Activated CD4-positive, alpha-beta T cell treated with anti-CD3 and anti-CD28 coated beads, Interleukin-2, amount 10 ng/mL, durations not matched to agents 7 days and 5 days (primary cell): ENCODE data around the gene TENT5C. TPM values are rescaled to one million over a fixed set of nuclear protein-coding genes. Genes with fewer than 3 reads are reported as not detected.

ENCODE experiments used
- CTCF ChIA-PET: fragments of 350-600 bp; sonication (Branson Sonifier 250); formaldehyde crosslinking; loops from one replicate; lab custom pipeline; 2021; ENCODE audit warnings: antibody characterized with exemption; lab: Charles Lee
- POLR2A ChIA-PET: fragments of 350-600 bp; sonication (Branson Sonifier 250); formaldehyde crosslinking; loops from one replicate; lab custom pipeline; 2021; ENCODE audit warnings: antibody characterized with exemption; lab: Charles Lee
- DNase-seq: peaks from one replicate; pipeline ENCODE4 v3.0.0-alpha.2; 2020
- H3K27ac Mint-ChIP-seq: one replicate; pipeline ENCODE4 v1.8.0; 2021; ENCODE audit warnings: mild to moderate bottlenecking, moderate library complexity, mixed read lengths
- H3K27me3 Mint-ChIP-seq: one replicate; pipeline ENCODE4 v1.8.0; 2021; ENCODE audit warnings: mixed read lengths
- H3K36me3 Mint-ChIP-seq: one replicate; pipeline ENCODE4 v1.8.0; 2021; ENCODE audit warnings: low read depth, mixed read lengths
- H3K4me1 Mint-ChIP-seq: one replicate; pipeline ENCODE4 v1.8.0; 2021; ENCODE audit warnings: mixed read lengths
- H3K4me3 Mint-ChIP-seq: one replicate; pipeline ENCODE4 v1.8.0; 2021; ENCODE audit warnings: mild to moderate bottlenecking, moderate library complexity, mixed read lengths
- H3K9me3 Mint-ChIP-seq: one replicate; pipeline ENCODE4 v1.8.0; 2021; ENCODE audit warnings: mixed read lengths
- total RNA-seq, 2 experiments: library from RNA; stranded (reverse); gene quantifications; one replicate each; pipeline ENCODE4 v1.2.3, GENCODE V29; 2021

Gene TENT5C
- total RNA-seq, 2 experiments from 2014 or later: 13.3 to 13.7 TPM

- no peak overlapping the region for H3K4me3 Mint-ChIP-seq
- no peaks in the 10 kb centered on the region for H3K9me3 Mint-ChIP-seq
- H3K27ac Mint-ChIP-seq: no peak overlapping the region
- CTCF ChIA-PET: interaction anchor here (0.7 to 1.3 kb wide), 4 partner anchors 14 to 76 kb away, joined by 3 to 4 read pairs (median 3); no protein-coding TSS in a partner anchor
- peaks cover 79% of the 10 kb centered on the region for H3K4me1 Mint-ChIP-seq
- no peaks in the 10 kb centered on the region for H3K27me3 Mint-ChIP-seq
- no peak for DNase-seq
- POLR2A ChIA-PET: no interaction called here
- peaks cover 37% of the 10 kb centered on the region for H3K36me3 Mint-ChIP-seq
Measured at GRCh38 chr1:117611121-117611601, 5.3 kb downstream of the TENT5C start.

- ChIA-PET CTCF (interaction anchor here (0.8 to 1.9 kb wide), 9 partner anchors 9 to 68 kb away, joined by 3 to 7 read pairs (median 3); no protein-coding TSS in a partner anchor), POLR2A (no interaction called here)
- H3K4me3 Mint-ChIP-seq: no peak overlapping the region
Measured at GRCh38 chr1:117611894-117612483, 6.1 kb downstream of the TENT5C start.

GRCh38 chr1:117612517-117613248, 6.8 kb downstream of the TENT5C start:
- H3K36me3 Mint-ChIP-seq: peaks cover 40% of the 10 kb centered on the region

More at GRCh38 chr1:117611894-117612483, 6.1 kb downstream of the TENT5C start:
- H3K4me1 Mint-ChIP-seq: peaks cover 82% of the 10 kb centered on the region
- no peaks in the 10 kb centered on the region for H3K9me3 Mint-ChIP-seq
- H3K27me3 Mint-ChIP-seq: no peaks in the 10 kb centered on the region
- H3K36me3 Mint-ChIP-seq: peaks cover 40% of the 10 kb centered on the region
- no peak overlapping the region for H3K27ac Mint-ChIP-seq
- DNase-seq: no peak

GRCh38 chr1:117613249-117613968, 7.6 kb downstream of the TENT5C start:
- H3K4me1 Mint-ChIP-seq: peaks cover 80% of the 10 kb centered on the region
- no peak for DNase-seq
- peaks cover 41% of the 10 kb centered on the region for H3K36me3 Mint-ChIP-seq
- H3K27ac Mint-ChIP-seq: no peak overlapping the region
- ChIA-PET POLR2A (no interaction called here), CTCF (interaction anchor here (0.8 to 1.9 kb wide), 11 partner anchors 12 to 79 kb away, joined by 3 to 7 read pairs (median 3); no protein-coding TSS in a partner anchor)
- H3K4me3 Mint-ChIP-seq: no peak overlapping the region
- no peaks in the 10 kb centered on the region for H3K27me3 Mint-ChIP-seq
- H3K9me3 Mint-ChIP-seq: no peaks in the 10 kb centered on the region

More at GRCh38 chr1:117612517-117613248, 6.8 kb downstream of the TENT5C start:
- H3K9me3 Mint-ChIP-seq: no peaks in the 10 kb centered on the region
- CTCF ChIA-PET: interaction anchor here (0.8 to 1.9 kb wide), 11 partner anchors 9 to 78 kb away, joined by 3 to 7 read pairs (median 3); no protein-coding TSS in a partner anchor
- no peak overlapping the region for H3K4me3 Mint-ChIP-seq
- POLR2A ChIA-PET: no interaction called here
- no peak overlapping the region for H3K27ac Mint-ChIP-seq
- DNase-seq: no peak
- H3K27me3 Mint-ChIP-seq: no peaks in the 10 kb centered on the region
- H3K4me1 Mint-ChIP-seq: peaks cover 81% of the 10 kb centered on the region

- POLR2A ChIA-PET: no interaction called here
- H3K4me3 Mint-ChIP-seq: no peak overlapping the region
- CTCF ChIA-PET: interaction anchor here (1.2 to 1.9 kb wide), 7 partner anchors 11 to 80 kb away, joined by 3 to 7 read pairs (median 3); no protein-coding TSS in a partner anchor
- no peak for DNase-seq
- no peaks in the 10 kb centered on the region for H3K27me3 Mint-ChIP-seq
- peaks cover 77% of the 10 kb centered on the region for H3K4me1 Mint-ChIP-seq
- no peak overlapping the region for H3K27ac Mint-ChIP-seq
- peaks cover 35% of the 10 kb centered on the region for H3K36me3 Mint-ChIP-seq
- no peaks in the 10 kb centered on the region for H3K9me3 Mint-ChIP-seq
Measured at GRCh38 chr1:117613969-117614729, 8.3 kb downstream of the TENT5C start.

GRCh38 chr1:117615474-117615873, 9.6 kb downstream of the TENT5C start:
- Mint-ChIP-seq H3K4me3 (no peak overlapping the region), H3K27ac (no peak overlapping the region), H3K36me3 (peaks cover 28% of the 10 kb centered on the region), H3K9me3 (no peaks in the 10 kb centered on the region), H3K4me1 (peaks cover 70% of the 10 kb centered on the region), H3K27me3 (no peaks in the 10 kb centered on the region)
- ChIA-PET POLR2A (no interaction called here), CTCF (interaction anchor here (0.6 to 1.3 kb wide), 3 partner anchors 10 to 40 kb away, joined by 3 read pairs; no protein-coding TSS in a partner anchor)
- DNase-seq: no peak

- peaks cover 65% of the 10 kb centered on the region for H3K4me1 Mint-ChIP-seq
- CTCF ChIA-PET: interaction anchor here (1.3 kb wide), 1 partner anchor 9 kb away, joined by 4 read pairs; no protein-coding TSS in a partner anchor
- H3K36me3 Mint-ChIP-seq: peaks cover 29% of the 10 kb centered on the region
- POLR2A ChIA-PET: no interaction called here
- no peaks in the 10 kb centered on the region for H3K27me3 Mint-ChIP-seq
- no peaks in the 10 kb centered on the region for H3K9me3 Mint-ChIP-seq
- no peak overlapping the region for H3K27ac Mint-ChIP-seq
- no peak overlapping the region for H3K4me3 Mint-ChIP-seq
- no peak for DNase-seq
Measured at GRCh38 chr1:117616356-117616755, 10.5 kb downstream of the TENT5C start.

GRCh38 chr1:117616967-117617366, 11.1 kb downstream of the TENT5C start:
- ChIA-PET POLR2A (no interaction called here), CTCF (interaction anchor here (1.3 kb wide), 1 partner anchor 10 kb away, joined by 4 read pairs; no protein-coding TSS in a partner anchor)
- no peak for DNase-seq
- Mint-ChIP-seq H3K36me3 (peaks cover 30% of the 10 kb centered on the region), H3K4me3 (no peak overlapping the region), H3K27ac (no peak overlapping the region), H3K27me3 (no peaks in the 10 kb centered on the region), H3K9me3 (no peaks in the 10 kb centered on the region), H3K4me1 (peaks cover 64% of the 10 kb centered on the region)

- ChIA-PET CTCF (interaction anchor here (0.7 to 1.5 kb wide), 4 partner anchors 12 to 39 kb away, joined by 3 read pairs; partner anchors contain the start of gene TENT5C), POLR2A (no interaction called here)
- Mint-ChIP-seq H3K4me3 (no peak overlapping the region), H3K36me3 (peaks cover 44% of the 10 kb centered on the region), H3K27me3 (no peaks in the 10 kb centered on the region), H3K27ac (no peak overlapping the region), H3K9me3 (no peaks in the 10 kb centered on the region), H3K4me1 (peaks cover 63% of the 10 kb centered on the region)
- no peak for DNase-seq
Measured at GRCh38 chr1:117618450-117619122, 12.7 kb downstream of the TENT5C start.

- Mint-ChIP-seq H3K9me3 (no peaks in the 10 kb centered on the region), H3K27me3 (no peaks in the 10 kb centered on the region), H3K27ac (no peak overlapping the region), H3K4me1 (peaks cover 47% of the 10 kb centered on the region), H3K36me3 (peaks cover 50% of the 10 kb centered on the region), H3K4me3 (no peak overlapping the region)
- DNase-seq: no peak
- ChIA-PET POLR2A (no interaction called here), CTCF (interaction anchor here (0.5 to 1.2 kb wide), 4 partner anchors 11 to 45 kb away, joined by 3 to 4 read pairs (median 3); no protein-coding TSS in a partner anchor)
Measured at GRCh38 chr1:117620440-117620839, 14.6 kb downstream of the TENT5C start.

GRCh38 chr1:117621316-117621715, 15.5 kb downstream of the TENT5C start:
- H3K9me3 Mint-ChIP-seq: no peaks in the 10 kb centered on the region
- CTCF ChIA-PET: interaction anchor here (0.5 to 1.2 kb wide), 3 partner anchors 8 to 712 kb away, joined by 3 read pairs; partner anchors contain the start of gene PTGFRN
- POLR2A ChIA-PET: no interaction called here
- H3K27ac Mint-ChIP-seq: no peak overlapping the region
- H3K4me3 Mint-ChIP-seq: no peak overlapping the region
- peaks cover 54% of the 10 kb centered on the region for H3K36me3 Mint-ChIP-seq
- H3K27me3 Mint-ChIP-seq: no peaks in the 10 kb centered on the region
- peaks cover 39% of the 10 kb centered on the region for H3K4me1 Mint-ChIP-seq
- DNase-seq: no peak
